ENCODE data around the gene PLXND1. TPM values are rescaled to one million over a fixed set of nuclear protein-coding genes. Genes with fewer than 3 reads are reported as not detected.
"Not testable (repeated sequence)": the region's sequence is repeated elsewhere in the genome, so short reads cannot be mapped to it uniquely, and the experiment has no call there.

Gene PLXND1
- polyA plus RNA-seq (ENCODE audit: insufficient read length in 3 of 3), result 100 to 1,000 TPM; 124 to 153 (median 144) TPM
- long read RNA-seq, donor 1, full-length matches to known transcripts, result 3 of 15 reads
- long read RNA-seq, donor 1, partial matches to known transcripts, result 12 of 15 reads
- long read RNA-seq, donor 1, other reads (novel, unspliced or antisense), result 0 of 15 reads
- long read RNA-seq, donor 2, partial matches to known transcripts, result 19 of 19 reads
- long read RNA-seq, donor 2, other reads (novel, unspliced or antisense), result 0 of 19 reads
- long read RNA-seq, donor 3, full-length matches to known transcripts, result 5 of 67 reads
- long read RNA-seq, donor 3, partial matches to known transcripts, result 62 of 67 reads
- long read RNA-seq, donor 3, other reads (novel, unspliced or antisense), result 0 of 67 reads
- long read RNA-seq, donor 4, partial matches to known transcripts, result 27 of 28 reads
- long read RNA-seq, donor 4, other reads (novel, unspliced or antisense), result 0 of 28 reads
- long read RNA-seq, donor 5, result 0 reads
- long read RNA-seq, donor 6, partial matches to known transcripts, result 16 of 19 reads
- long read RNA-seq, donor 6, other reads (novel, unspliced or antisense), result 0 of 19 reads
- long read RNA-seq, donor 7, partial matches to known transcripts, result 49 of 51 reads
- long read RNA-seq, donor 7, other reads (novel, unspliced or antisense), result 0 of 51 reads
- long read RNA-seq, donor 8, full-length matches to known transcripts, result 6 of 68 reads
- long read RNA-seq, donor 8, partial matches to known transcripts, result 62 of 68 reads
- long read RNA-seq, donor 8, other reads (novel, unspliced or antisense), result 0 of 68 reads
- long read RNA-seq, donor 9, full-length matches to known transcripts, result 2 of 2 reads
- long read RNA-seq, donor 9, partial matches to known transcripts, result 0 of 2 reads
- long read RNA-seq, donor 9, other reads (novel, unspliced or antisense), result 0 of 2 reads
- long read RNA-seq, donor 10, full-length matches to known transcripts, result 3 of 62 reads
- long read RNA-seq, donor 10, partial matches to known transcripts, result 59 of 62 reads
- long read RNA-seq, donor 10, other reads (novel, unspliced or antisense), result 0 of 62 reads
- long read RNA-seq, donor 11, partial matches to known transcripts, result 28 of 32 reads
- long read RNA-seq, donor 11, other reads (novel, unspliced or antisense), result 0 of 32 reads
- long read RNA-seq, donor 12, partial matches to known transcripts, result 17 of 17 reads
- long read RNA-seq, donor 12, other reads (novel, unspliced or antisense), result 0 of 17 reads
- long read RNA-seq, donor 13, full-length matches to known transcripts, result 4 of 74 reads
- long read RNA-seq, donor 13, partial matches to known transcripts, result 70 of 74 reads
- long read RNA-seq, donor 13, other reads (novel, unspliced or antisense), result 0 of 74 reads
- long read RNA-seq, donor 14, partial matches to known transcripts, result 20 of 20 reads
- long read RNA-seq, donor 14, other reads (novel, unspliced or antisense), result 0 of 20 reads
- long read RNA-seq, donor 15, partial matches to known transcripts, result 25 of 29 reads
- long read RNA-seq, donor 15, other reads (novel, unspliced or antisense), result 0 of 29 reads
- long read RNA-seq, donor 16, full-length matches to known transcripts, result 5 of 118 reads
- long read RNA-seq, donor 16, partial matches to known transcripts, result 113 of 118 reads
- long read RNA-seq, donor 16, other reads (novel, unspliced or antisense), result 0 of 118 reads

- DNase-seq (ENCODE audit: extremely low read depth in 1 of 11, low read depth in 9 of 11, low spot score in 4 of 11), result no peak
Measured at GRCh38 chr3:129606636-129607390, at the start of gene PLXND1. Gene PLXND1 (minus strand): TSS chr3:129606676. CDS start chr3:129606639, 37 bp downstream.

- no peak for DNase-seq (ENCODE audit: extremely low read depth in 1 of 11, low read depth in 9 of 11, low spot score in 4 of 11)
Measured at GRCh38 chr3:129655291-129655700, 48.8 kb upstream of the PLXND1 start.

- DNase-seq (ENCODE audit: extremely low read depth in 1 of 11, low read depth in 9 of 11, low spot score in 4 of 11), result no peak
Measured at GRCh38 chr3:129654131-129654530, 47.7 kb upstream of the PLXND1 start.

DNA sequence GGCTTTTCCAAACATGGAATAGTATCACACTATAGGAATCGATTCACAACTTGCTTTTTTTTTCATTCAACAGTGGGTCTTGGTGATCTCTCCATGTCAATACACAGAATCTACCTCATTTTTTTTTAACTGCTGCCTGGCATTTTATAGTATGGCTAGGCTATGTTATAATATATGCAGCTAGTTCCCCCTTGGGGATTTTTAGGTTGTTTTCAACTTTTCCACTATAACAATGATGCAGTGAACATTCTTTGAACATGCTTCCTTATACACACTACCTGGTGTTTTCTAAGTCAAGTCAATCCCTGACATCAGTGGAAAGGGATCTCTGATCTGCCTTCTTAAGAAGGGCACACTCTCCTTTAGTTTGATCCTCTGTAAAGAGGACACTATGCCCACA, 46.5 kb upstream of the PLXND1 start:
- no peak for DNase-seq (ENCODE audit: extremely low read depth in 1 of 11, low read depth in 9 of 11, low spot score in 4 of 11)

DNA sequence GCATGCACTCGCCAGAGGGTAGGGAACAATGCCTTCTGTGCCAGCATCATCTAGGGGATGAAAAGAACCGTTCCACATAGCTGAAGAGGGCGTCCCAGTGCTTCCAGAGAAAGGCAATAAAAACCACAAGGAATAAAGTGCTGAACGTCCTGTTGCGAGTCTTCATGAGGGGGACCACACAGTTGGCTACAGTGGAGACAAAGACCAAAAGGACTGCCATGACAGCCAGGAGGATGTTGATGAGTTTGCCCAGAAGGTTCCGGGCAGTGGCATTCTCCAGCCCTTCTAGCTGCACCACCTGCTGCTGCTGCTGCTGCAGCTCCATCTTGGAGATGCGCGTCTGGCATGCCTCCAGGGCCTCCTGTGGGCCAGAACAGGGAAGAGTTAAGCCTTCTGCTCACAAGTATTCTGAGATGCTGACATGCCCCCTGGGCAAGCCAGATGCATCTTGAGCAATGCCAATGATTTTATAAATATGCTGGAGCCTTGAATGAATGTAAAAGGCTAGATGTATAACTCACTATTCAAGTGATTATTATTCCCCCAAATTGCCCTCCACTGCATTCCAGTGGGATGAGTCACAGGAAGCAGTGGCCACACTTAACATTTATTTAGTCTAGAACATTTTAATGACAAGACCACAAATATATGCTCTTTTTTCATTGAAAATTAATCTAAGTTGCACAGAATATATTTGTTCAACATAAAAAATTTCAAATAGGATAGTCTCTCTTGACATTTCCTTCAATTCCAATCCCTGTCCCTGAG, 45.1 kb upstream of the PLXND1 start:
- no peak for DNase-seq (ENCODE audit: extremely low read depth in 1 of 11, low read depth in 9 of 11, low spot score in 4 of 11)

DNA sequence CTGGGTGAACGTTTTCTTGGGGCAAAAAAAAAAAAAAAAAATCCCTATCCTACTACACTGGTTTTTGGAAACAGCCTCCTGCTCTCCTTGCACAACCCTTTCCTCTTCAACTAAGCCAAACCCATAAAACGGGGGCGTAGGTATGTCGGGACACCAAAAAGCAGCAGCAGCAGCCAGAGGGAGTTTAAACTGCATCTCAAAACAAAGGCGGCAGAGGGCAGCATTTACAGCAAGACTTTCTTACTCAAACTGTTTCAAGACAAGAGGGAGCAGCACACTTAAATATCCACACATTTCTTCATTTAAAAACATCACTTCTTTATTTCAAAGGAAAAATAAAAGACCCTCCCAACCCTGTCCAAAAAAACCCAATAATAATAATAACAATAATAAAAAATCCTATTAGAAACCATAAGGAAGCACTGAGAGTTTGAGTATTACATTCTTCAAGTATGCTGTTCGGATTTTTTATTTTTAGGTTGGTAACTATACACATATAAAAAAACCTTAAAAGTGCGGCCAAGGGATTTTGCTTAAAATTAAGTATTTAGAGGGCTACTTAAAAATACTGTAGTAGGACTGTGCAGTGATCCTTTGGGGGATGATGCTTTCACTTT, 43.9 kb upstream of the PLXND1 start:
- DNase-seq (ENCODE audit: extremely low read depth in 1 of 11, low read depth in 9 of 11, low spot score in 4 of 11), result peak in 10 of 11 donors; percentile 33 to 62 (median 46)

- no peak for DNase-seq (ENCODE audit: extremely low read depth in 1 of 11, low read depth in 9 of 11, low spot score in 4 of 11)
Measured at GRCh38 chr3:129648391-129648790, 41.9 kb upstream of the PLXND1 start.

DNA sequence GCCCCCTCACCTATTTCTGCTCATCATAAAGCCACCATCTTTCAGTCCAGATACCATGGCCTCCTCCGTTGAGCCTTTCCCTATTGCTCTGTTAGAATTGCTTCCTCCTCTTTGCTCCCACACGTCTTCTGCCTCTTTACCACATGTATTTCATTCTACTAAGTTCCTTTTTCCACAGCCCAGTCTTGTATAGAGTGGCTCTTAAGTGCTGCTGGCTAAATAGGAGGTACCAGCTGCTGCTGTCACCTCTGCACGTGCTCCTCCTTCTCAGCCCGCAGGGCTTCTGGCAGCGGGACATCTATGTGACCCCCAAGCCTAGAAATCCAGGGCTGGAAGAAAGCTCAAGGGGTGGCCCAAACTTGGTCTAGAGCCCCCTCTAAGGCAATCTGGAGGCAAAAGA, 38.8 kb upstream of the PLXND1 start:
- no peak for DNase-seq (ENCODE audit: extremely low read depth in 1 of 11, low read depth in 9 of 11, low spot score in 4 of 11)

- DNase-seq (ENCODE audit: extremely low read depth in 1 of 11, low read depth in 9 of 11, low spot score in 4 of 11), result no peak
Measured at GRCh38 chr3:129644836-129645235, 38.4 kb upstream of the PLXND1 start.

GRCh38 chr3:129641567-129642260, 35.2 kb upstream of the PLXND1 start:
- DNase-seq (ENCODE audit: extremely low read depth in 1 of 11, low read depth in 9 of 11, low spot score in 4 of 11), result not testable (repeated sequence)

GRCh38 chr3:129640985-129641384, 34.5 kb upstream of the PLXND1 start:
- DNase-seq (ENCODE audit: extremely low read depth in 1 of 11, low read depth in 9 of 11, low spot score in 4 of 11), result not testable (repeated sequence)

DNA sequence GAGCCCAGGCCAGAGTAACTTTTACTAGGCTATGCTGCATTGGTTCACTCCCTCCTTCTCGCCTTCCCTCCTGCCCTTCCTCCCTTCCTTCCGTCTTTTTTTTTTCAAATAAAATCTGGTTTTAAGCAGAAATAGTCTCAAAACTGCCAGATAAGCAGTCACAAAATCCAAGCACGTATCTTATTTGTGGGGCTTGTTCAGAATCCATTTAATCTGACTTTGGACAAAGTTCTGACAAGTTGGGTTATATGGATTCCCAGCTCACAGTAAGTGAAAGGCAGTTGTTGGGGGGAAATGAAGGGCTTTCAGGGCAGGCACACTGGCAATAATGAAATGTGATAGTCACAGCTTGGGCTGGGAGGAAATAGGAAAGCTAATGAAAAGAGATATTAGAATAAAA, 32.0 kb upstream of the PLXND1 start:
- no peak for DNase-seq (ENCODE audit: extremely low read depth in 1 of 11, low read depth in 9 of 11, low spot score in 4 of 11)

GRCh38 chr3:129636082-129636481, 29.6 kb upstream of the PLXND1 start:
- no peak for DNase-seq (ENCODE audit: extremely low read depth in 1 of 11, low read depth in 9 of 11, low spot score in 4 of 11)

GRCh38 chr3:129635656-129636055, 29.2 kb upstream of the PLXND1 start:
- DNase-seq (ENCODE audit: extremely low read depth in 1 of 11, low read depth in 9 of 11, low spot score in 4 of 11), result no peak

GRCh38 chr3:129633751-129634481, 27.4 kb upstream of the PLXND1 start:
- no peak for DNase-seq (ENCODE audit: extremely low read depth in 1 of 11, low read depth in 9 of 11, low spot score in 4 of 11)
